CD4-positive, alpha-beta T cell treated with Interleukin-6 at 100 ng/mL for 8 hours (primary cell): Measurements from ENCODE around the gene IER5L.
"Not testable (repeated sequence)": the region's sequence is repeated elsewhere in the genome, so short reads cannot be mapped to it uniquely, and the experiment has no call there.

Experiments used
- DNase-seq: peaks from one replicate; pipeline ENCODE4 v3.0.0-alpha.2; 2020; ENCODE audit warnings: mixed read lengths, low spot score

Gene IER5L

GRCh38 chr9:129202613-129203555 is 24.8 kb upstream of the IER5L start:
- DNase-seq: peak; percentile 87

- no peak for DNase-seq
Measured at GRCh38 chr9:129201866-129202265, 23.8 kb upstream of the IER5L start.

- DNase-seq: no peak
Measured at GRCh38 chr9:129201289-129201688, 23.2 kb upstream of the IER5L start.

GRCh38 chr9:129200255-129200654 is 22.2 kb upstream of the IER5L start:
- DNase-seq: no peak

- DNase-seq: no peak
Measured at GRCh38 chr9:129199044-129199435, 21.0 kb upstream of the IER5L start.

GRCh38 chr9:129198319-129199043 is 20.4 kb upstream of the IER5L start:
- no peak for DNase-seq

GRCh38 chr9:129197978-129198318 is 19.9 kb upstream of the IER5L start:
- DNase-seq: no peak

GRCh38 chr9:129197045-129197444 is 19.0 kb upstream of the IER5L start:
- DNase-seq: not testable (repeated sequence)

GRCh38 chr9:129195606-129196005 is 17.5 kb upstream of the IER5L start:
- DNase-seq: no peak

- DNase-seq: no peak
Measured at GRCh38 chr9:129194221-129194620, 16.2 kb upstream of the IER5L start.

GRCh38 chr9:129193655-129194054 is 15.6 kb upstream of the IER5L start:
- no peak for DNase-seq

- DNase-seq: no peak
Measured at GRCh38 chr9:129191234-129191633, 13.2 kb upstream of the IER5L start.

GRCh38 chr9:129189971-129190370 is 11.9 kb upstream of the IER5L start:
- DNase-seq: not testable (repeated sequence)

- DNase-seq: no peak
Measured at GRCh38 chr9:129187042-129187441, 9.0 kb upstream of the IER5L start.

- no peak for DNase-seq
Measured at GRCh38 chr9:129185991-129186390, 7.9 kb upstream of the IER5L start.

GRCh38 chr9:129185402-129185801 is 7.3 kb upstream of the IER5L start:
- DNase-seq: no peak

- DNase-seq: no peak
Measured at GRCh38 chr9:129184596-129185122, 6.6 kb upstream of the IER5L start.

GRCh38 chr9:129184219-129184524 is 6.1 kb upstream of the IER5L start:
- DNase-seq: no peak

- DNase-seq: no peak
Measured at GRCh38 chr9:129183495-129184218, 5.6 kb upstream of the IER5L start.

- no peak for DNase-seq
Measured at GRCh38 chr9:129182625-129183494, 4.8 kb upstream of the IER5L start.

- no peak for DNase-seq
Measured at GRCh38 chr9:129182122-129182521, 4.1 kb upstream of the IER5L start.

- no peak for DNase-seq
Measured at GRCh38 chr9:129181246-129181645, 3.2 kb upstream of the IER5L start.
